Type B pancreatic cell (in vitro differentiated cells): ENCODE results near the gene KCNN3. TPM values are rescaled to one million over a fixed set of nuclear protein-coding genes. Genes with fewer than 3 reads are reported as not detected.
"Not testable (repeated sequence)": the region's sequence is repeated elsewhere in the genome, so short reads cannot be mapped to it uniquely, and the experiment has no call there.

Experiments used
- DNase-seq: peaks from one replicate; pipeline ENCODE4 v3.0.0; 2021; ENCODE audit warnings: mixed read lengths; ENCODE audit not compliant: unreplicated experiment; ENCODE audit errors: extremely low spot score
- H3K27ac Mint-ChIP-seq: 2 replicates; pipeline ENCODE4 v1.8.0; 2021; ENCODE audit warnings: mild to moderate bottlenecking, mixed read lengths
- H3K27me3 Mint-ChIP-seq: 2 replicates; pipeline ENCODE4 v1.8.0; 2021; ENCODE audit warnings: mixed read lengths
- H3K36me3 Mint-ChIP-seq: 2 replicates; pipeline ENCODE4 v1.8.0; 2021; ENCODE audit warnings: mixed read lengths
- H3K4me1 Mint-ChIP-seq: one replicate; pipeline ENCODE4 v1.8.0; 2021; ENCODE audit warnings: mixed read lengths; ENCODE audit not compliant: unreplicated experiment
- H3K4me3 Mint-ChIP-seq: 2 replicates; pipeline ENCODE4 v1.8.0; 2021; ENCODE audit warnings: mild to moderate bottlenecking, mixed read lengths
- H3K9me3 Mint-ChIP-seq: 2 replicates; pipeline ENCODE4 v1.8.0; 2021; ENCODE audit warnings: mixed read lengths
- total RNA-seq: library from RNA; stranded (reverse); gene quantifications from 2 replicates; pipeline ENCODE4 v1.2.1, GENCODE V29; 2021; ENCODE audit warnings: low replicate concordance
- TF ChIP-seq, protein P1 (sequence below): fragments of 200-600 bp; sonication (generic); conservative IDR thresholded peaks from 2 replicates; pipeline ENCODE4 v1.5.0; 2021; ENCODE audit warnings: antibody characterized with exemption, mild to moderate bottlenecking

Gene KCNN3
- total RNA-seq, 1 donor from 2014 or later, result 3.8 TPM

GRCh38 chr1:154689083-154689482, 181.0 kb downstream of the KCNN3 start:
- no peak for DNase-seq
- Mint-ChIP-seq H3K9me3 (no peaks in the 10 kb centered on the region), H3K4me3 (no peak overlapping the region), H3K36me3 (no peaks in the 10 kb centered on the region), H3K27me3 (peaks cover 16% of the 10 kb centered on the region), H3K27ac (no peak overlapping the region), H3K4me1 (no peaks in the 10 kb centered on the region)
- TF ChIP-seq, protein P1, sequence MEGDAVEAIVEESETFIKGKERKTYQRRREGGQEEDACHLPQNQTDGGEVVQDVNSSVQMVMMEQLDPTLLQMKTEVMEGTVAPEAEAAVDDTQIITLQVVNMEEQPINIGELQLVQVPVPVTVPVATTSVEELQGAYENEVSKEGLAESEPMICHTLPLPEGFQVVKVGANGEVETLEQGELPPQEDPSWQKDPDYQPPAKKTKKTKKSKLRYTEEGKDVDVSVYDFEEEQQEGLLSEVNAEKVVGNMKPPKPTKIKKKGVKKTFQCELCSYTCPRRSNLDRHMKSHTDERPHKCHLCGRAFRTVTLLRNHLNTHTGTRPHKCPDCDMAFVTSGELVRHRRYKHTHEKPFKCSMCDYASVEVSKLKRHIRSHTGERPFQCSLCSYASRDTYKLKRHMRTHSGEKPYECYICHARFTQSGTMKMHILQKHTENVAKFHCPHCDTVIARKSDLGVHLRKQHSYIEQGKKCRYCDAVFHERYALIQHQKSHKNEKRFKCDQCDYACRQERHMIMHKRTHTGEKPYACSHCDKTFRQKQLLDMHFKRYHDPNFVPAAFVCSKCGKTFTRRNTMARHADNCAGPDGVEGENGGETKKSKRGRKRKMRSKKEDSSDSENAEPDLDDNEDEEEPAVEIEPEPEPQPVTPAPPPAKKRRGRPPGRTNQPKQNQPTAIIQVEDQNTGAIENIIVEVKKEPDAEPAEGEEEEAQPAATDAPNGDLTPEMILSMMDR, result no peak

GRCh38 chr1:154686507-154686906, 183.6 kb downstream of the KCNN3 start:
- DNase-seq, result no peak
- Mint-ChIP-seq H3K4me1 (no peaks in the 10 kb centered on the region), H3K36me3 (no peaks in the 10 kb centered on the region), H3K4me3 (no peak overlapping the region), H3K27ac (no peak overlapping the region), H3K9me3 (no peaks in the 10 kb centered on the region), H3K27me3 (peaks cover 19% of the 10 kb centered on the region)
- TF ChIP-seq, protein P1, result no peak

DNA sequence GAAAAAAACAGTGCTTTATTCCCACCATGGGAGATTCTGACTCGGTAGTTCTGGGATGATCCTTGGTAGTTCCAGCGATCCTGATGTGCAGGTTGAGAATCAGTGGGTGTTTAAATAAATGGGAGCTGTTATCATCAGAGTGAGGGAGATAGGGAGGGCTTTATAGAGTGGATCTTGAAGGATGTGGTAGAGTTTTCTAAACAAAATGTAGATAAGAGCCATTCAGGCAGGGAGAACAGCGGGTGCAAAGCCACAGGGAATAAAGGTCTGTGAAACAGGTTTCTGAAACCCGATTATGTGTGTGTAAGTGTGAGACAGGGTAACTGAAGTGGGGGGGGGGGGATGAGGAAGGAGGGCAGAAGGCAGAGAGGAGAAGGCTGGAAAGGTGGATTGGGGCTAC, 186.3 kb downstream of the KCNN3 start:
- Mint-ChIP-seq H3K36me3 (no peaks in the 10 kb centered on the region), H3K4me1 (no peaks in the 10 kb centered on the region), H3K4me3 (no peak overlapping the region), H3K27ac (no peak overlapping the region), H3K27me3 (peaks cover 18% of the 10 kb centered on the region), H3K9me3 (no peaks in the 10 kb centered on the region)
- no peak for DNase-seq
- TF ChIP-seq, protein P1, result no peak

GRCh38 chr1:154682254-154682653, 187.8 kb downstream of the KCNN3 start:
- TF ChIP-seq, protein P1, result no peak
- no peak for DNase-seq
- Mint-ChIP-seq H3K4me3 (no peak overlapping the region), H3K36me3 (no peaks in the 10 kb centered on the region), H3K9me3 (no peaks in the 10 kb centered on the region), H3K27me3 (peaks cover 14% of the 10 kb centered on the region), H3K27ac (no peak overlapping the region), H3K4me1 (no peaks in the 10 kb centered on the region)

DNA sequence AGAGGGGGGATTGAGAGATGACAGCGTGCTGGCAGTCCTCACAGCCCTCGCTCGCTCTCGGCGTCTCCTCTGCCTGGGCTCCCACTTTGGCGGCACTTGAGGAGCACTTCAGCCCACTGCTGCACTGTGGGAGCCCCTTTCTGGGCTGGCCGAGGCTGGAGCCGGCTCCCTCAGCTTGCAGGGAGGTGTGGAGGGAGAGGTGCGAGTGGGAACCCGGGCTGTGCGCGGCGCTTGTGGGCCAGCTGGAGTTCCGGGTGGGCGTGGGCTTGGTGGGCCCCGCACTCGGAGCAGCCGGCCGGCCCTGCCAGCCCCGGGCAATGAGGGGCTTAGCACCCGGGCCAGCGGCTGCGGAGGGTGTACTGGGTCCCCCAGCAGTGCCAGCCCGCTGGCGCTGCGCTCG, 192.2 kb downstream of the KCNN3 start:
- H3K27ac Mint-ChIP-seq, H3K27me3 Mint-ChIP-seq, H3K4me1 Mint-ChIP-seq, H3K4me3 Mint-ChIP-seq, DNase-seq, H3K36me3 Mint-ChIP-seq, H3K9me3 Mint-ChIP-seq: not testable (repeated sequence)

GRCh38 chr1:154676847-154677246, 193.2 kb downstream of the KCNN3 start:
- DNase-seq, H3K36me3 Mint-ChIP-seq, H3K27me3 Mint-ChIP-seq, H3K9me3 Mint-ChIP-seq, H3K4me1 Mint-ChIP-seq, H3K27ac Mint-ChIP-seq, H3K4me3 Mint-ChIP-seq: not testable (repeated sequence)

- not testable (repeated sequence) for DNase-seq, H3K27me3 Mint-ChIP-seq, H3K4me3 Mint-ChIP-seq, H3K27ac Mint-ChIP-seq, H3K9me3 Mint-ChIP-seq, H3K36me3 Mint-ChIP-seq, H3K4me1 Mint-ChIP-seq
Observed at GRCh38 chr1:154674456-154674855, 195.6 kb downstream of the KCNN3 start.

GRCh38 chr1:154672245-154672644, 197.8 kb downstream of the KCNN3 start:
- H3K27me3 Mint-ChIP-seq, H3K4me3 Mint-ChIP-seq, DNase-seq, H3K4me1 Mint-ChIP-seq, H3K36me3 Mint-ChIP-seq, H3K27ac Mint-ChIP-seq, H3K9me3 Mint-ChIP-seq: not testable (repeated sequence)

DNA sequence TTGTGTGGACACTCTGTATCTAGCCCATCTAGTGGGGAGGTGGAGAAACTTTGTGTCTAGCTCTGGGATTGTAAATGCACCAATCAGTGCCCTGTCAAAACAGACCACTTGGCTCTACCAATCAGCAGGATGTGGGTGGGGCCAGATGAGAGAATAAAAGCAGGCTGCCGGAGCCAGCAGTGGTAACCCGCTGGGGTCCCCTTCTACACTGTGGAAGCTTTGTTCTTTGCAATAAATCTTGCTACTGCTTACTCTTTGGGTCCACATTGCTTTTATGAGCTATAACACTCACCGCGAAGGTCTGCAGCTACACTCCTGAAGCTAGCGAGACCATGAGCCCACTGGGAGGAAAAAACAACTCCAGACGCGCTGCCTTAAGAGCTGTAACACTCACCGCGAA, 198.7 kb downstream of the KCNN3 start:
- DNase-seq, H3K4me1 Mint-ChIP-seq, H3K27ac Mint-ChIP-seq, H3K9me3 Mint-ChIP-seq, H3K36me3 Mint-ChIP-seq, H3K4me3 Mint-ChIP-seq, H3K27me3 Mint-ChIP-seq: not testable (repeated sequence)

DNA sequence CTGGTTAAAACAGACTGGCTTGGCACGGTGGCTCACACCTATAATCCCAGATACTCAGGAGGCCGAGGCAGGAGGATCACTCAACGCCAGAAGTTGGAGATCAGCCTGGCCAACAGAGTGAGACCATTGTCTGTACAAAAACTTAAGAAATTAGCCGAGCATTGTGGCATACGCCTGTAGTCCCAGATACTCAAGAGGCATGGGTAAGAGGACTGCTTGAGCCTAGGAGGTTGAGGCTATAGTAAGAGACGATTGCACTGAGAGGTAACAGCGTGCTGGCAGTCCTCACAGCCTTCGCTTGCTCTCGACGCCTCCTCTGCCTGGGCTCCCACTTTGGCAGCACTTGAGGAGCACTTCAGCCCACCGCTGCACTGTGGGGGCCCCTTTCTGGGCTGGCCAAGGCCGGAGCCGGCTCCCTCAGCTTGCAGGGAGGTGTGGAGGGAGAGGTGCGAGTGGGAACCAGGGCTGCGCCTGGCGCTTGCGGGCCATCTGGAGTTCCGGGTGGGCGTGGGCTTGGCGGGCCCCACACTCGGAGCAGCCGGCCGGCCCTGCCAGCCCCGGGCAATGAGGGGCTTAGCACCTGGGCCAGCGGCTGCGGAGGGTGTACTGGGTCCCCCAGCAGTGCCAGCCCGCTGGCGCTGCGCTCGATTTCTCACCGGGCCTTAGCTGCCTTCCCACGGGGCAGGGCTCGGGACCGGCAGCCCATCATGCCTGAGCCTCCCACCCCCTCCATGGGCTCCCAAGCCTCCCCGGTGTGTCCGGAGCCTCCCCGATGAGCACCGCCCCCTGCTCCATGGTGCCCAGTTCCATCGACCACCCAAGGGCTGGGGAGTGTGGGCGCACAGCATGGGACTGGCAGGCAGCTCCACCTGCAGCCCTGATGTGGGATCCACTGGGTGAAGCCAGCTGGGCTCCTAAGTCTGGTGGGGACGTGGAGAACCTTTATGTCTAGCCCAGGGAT, 199.5 kb downstream of the KCNN3 start:
- not testable (repeated sequence) for H3K4me3 Mint-ChIP-seq, H3K27ac Mint-ChIP-seq, H3K36me3 Mint-ChIP-seq

More for the DNA sequence above, 199.5 kb downstream of the KCNN3 start:
- not testable (repeated sequence) for DNase-seq, H3K4me1 Mint-ChIP-seq, H3K9me3 Mint-ChIP-seq, H3K27me3 Mint-ChIP-seq
